ENCODE measurements around the gene ARHGAP24. TPM values are rescaled to one million over a fixed set of nuclear protein-coding genes. Genes with fewer than 3 reads are reported as not detected.

ARHGAP24 gene
- total RNA-seq, 1 experiment from 2014 or later, result 17.4 TPM

DNA sequence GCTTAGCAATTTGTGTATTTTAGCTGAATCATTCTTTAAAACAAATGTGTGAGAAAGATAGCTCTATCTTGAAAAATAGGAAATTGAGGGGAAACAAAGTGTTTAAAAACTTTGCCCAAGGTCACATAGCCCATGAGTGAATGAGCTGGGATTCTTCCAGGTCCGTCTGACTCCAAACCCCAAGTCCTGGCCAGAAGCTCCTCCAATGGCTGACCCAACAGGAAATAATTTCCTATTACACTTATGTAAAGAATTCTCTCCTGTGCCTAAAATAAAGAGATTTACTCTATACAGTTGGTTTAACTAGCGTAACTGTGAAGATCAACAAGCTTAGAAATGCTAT is 287.6 kb downstream of the ARHGAP24 start:
- no peaks in the 10 kb centered on the region for H3K27me3 ChIP-seq (ENCODE audit: control insufficient read depth, insufficient read depth, low read length)
- H3K36me3 ChIP-seq (ENCODE audit: control insufficient read depth, insufficient read depth, low read length), result no peaks in the 10 kb centered on the region
- intact Hi-C loops (cut with micrococcal nuclease; ENCODE audit: unreplicated experiment), result no loop called here
- no peak overlapping the region for H3K27ac ChIP-seq (ENCODE audit: low read length)
- H3K4me1 ChIP-seq (ENCODE audit: control insufficient read depth, insufficient read depth, low read length), result no peaks in the 10 kb centered on the region
- H3K9me3 ChIP-seq (ENCODE audit: control insufficient read depth, insufficient read depth, low read depth, low read length), result no peaks in the 10 kb centered on the region
- ChIA-PET CTCF (no interaction called here), POLR2A (no interaction called here)
- in situ Hi-C loops (cut with HindIII; ENCODE audit: low pct_unique_long_range_greater_than_20kb, low sequenced_read_pairs), result no loop called here
- BruUV-seq (replicated peaks), result no TSS peak
- DNase-seq (ENCODE audit: low read depth, low spot score) (no peak), ATAC-seq (no peak)
- no peak for TF ChIP-seq SIN3A (IDR thresholded peaks at IDR 0.05; ENCODE audit: borderline replicate concordance, insufficient read depth, low read depth, low read length)
- no peak for TF ChIP-seq TCF7L2 (IDR thresholded peaks at IDR 0.05; ENCODE audit: low read depth, low read length)
- no peak for TF ChIP-seq POLR2AphosphoS5 (IDR thresholded peaks at IDR 0.05; ENCODE audit: low read depth, low read length)
- TF ChIP-seq, protein P1, sequence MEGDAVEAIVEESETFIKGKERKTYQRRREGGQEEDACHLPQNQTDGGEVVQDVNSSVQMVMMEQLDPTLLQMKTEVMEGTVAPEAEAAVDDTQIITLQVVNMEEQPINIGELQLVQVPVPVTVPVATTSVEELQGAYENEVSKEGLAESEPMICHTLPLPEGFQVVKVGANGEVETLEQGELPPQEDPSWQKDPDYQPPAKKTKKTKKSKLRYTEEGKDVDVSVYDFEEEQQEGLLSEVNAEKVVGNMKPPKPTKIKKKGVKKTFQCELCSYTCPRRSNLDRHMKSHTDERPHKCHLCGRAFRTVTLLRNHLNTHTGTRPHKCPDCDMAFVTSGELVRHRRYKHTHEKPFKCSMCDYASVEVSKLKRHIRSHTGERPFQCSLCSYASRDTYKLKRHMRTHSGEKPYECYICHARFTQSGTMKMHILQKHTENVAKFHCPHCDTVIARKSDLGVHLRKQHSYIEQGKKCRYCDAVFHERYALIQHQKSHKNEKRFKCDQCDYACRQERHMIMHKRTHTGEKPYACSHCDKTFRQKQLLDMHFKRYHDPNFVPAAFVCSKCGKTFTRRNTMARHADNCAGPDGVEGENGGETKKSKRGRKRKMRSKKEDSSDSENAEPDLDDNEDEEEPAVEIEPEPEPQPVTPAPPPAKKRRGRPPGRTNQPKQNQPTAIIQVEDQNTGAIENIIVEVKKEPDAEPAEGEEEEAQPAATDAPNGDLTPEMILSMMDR (IDR thresholded peaks at IDR 0.05), result no peak
- TF ChIP-seq, protein P2, sequence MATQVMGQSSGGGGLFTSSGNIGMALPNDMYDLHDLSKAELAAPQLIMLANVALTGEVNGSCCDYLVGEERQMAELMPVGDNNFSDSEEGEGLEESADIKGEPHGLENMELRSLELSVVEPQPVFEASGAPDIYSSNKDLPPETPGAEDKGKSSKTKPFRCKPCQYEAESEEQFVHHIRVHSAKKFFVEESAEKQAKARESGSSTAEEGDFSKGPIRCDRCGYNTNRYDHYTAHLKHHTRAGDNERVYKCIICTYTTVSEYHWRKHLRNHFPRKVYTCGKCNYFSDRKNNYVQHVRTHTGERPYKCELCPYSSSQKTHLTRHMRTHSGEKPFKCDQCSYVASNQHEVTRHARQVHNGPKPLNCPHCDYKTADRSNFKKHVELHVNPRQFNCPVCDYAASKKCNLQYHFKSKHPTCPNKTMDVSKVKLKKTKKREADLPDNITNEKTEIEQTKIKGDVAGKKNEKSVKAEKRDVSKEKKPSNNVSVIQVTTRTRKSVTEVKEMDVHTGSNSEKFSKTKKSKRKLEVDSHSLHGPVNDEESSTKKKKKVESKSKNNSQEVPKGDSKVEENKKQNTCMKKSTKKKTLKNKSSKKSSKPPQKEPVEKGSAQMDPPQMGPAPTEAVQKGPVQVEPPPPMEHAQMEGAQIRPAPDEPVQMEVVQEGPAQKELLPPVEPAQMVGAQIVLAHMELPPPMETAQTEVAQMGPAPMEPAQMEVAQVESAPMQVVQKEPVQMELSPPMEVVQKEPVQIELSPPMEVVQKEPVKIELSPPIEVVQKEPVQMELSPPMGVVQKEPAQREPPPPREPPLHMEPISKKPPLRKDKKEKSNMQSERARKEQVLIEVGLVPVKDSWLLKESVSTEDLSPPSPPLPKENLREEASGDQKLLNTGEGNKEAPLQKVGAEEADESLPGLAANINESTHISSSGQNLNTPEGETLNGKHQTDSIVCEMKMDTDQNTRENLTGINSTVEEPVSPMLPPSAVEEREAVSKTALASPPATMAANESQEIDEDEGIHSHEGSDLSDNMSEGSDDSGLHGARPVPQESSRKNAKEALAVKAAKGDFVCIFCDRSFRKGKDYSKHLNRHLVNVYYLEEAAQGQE (IDR thresholded peaks at IDR 0.05; ENCODE audit: insufficient read depth in 1 of 2, low read depth in 2 of 2, low read length in 1 of 2), result no peak
- no peak overlapping the region for H3K4me3 ChIP-seq (ENCODE audit: low read depth in 2 of 2, low read length in 2 of 2)

- Histone ChIP-seq H3K36me3 (ENCODE audit: control insufficient read depth, insufficient read depth, low read length) (no peaks in the 10 kb centered on the region), H3K9me3 (ENCODE audit: control insufficient read depth, insufficient read depth, low read depth, low read length) (no peaks in the 10 kb centered on the region), H3K4me1 (ENCODE audit: control insufficient read depth, insufficient read depth, low read length) (no peaks in the 10 kb centered on the region), H3K27ac (ENCODE audit: low read length) (no peak overlapping the region), H3K4me3 (ENCODE audit: low read depth in 2 of 2, low read length in 2 of 2) (no peak overlapping the region), H3K27me3 (ENCODE audit: control insufficient read depth, insufficient read depth, low read length) (no peaks in the 10 kb centered on the region)
- no peak for ATAC-seq
- no TSS peak for BruUV-seq (replicated peaks)
- in situ Hi-C loops (cut with HindIII; ENCODE audit: low pct_unique_long_range_greater_than_20kb, low sequenced_read_pairs) (no loop called here), intact Hi-C loops (cut with micrococcal nuclease; ENCODE audit: unreplicated experiment) (no loop called here)
- TF ChIP-seq, protein P2 (IDR thresholded peaks at IDR 0.05; ENCODE audit: insufficient read depth in 1 of 2, low read depth in 2 of 2, low read length in 1 of 2), result no peak
- TF ChIP-seq TCF7L2 (IDR thresholded peaks at IDR 0.05; ENCODE audit: low read depth, low read length) (no peak), POLR2AphosphoS5 (IDR thresholded peaks at IDR 0.05; ENCODE audit: low read depth, low read length) (no peak), SIN3A (IDR thresholded peaks at IDR 0.05; ENCODE audit: borderline replicate concordance, insufficient read depth, low read depth, low read length) (no peak)
- TF ChIP-seq, protein P1 (IDR thresholded peaks at IDR 0.05), result no peak
- ChIA-PET POLR2A (no interaction called here), CTCF (no interaction called here)
- no peak for DNase-seq (ENCODE audit: low read depth, low spot score)
Observed at GRCh38 chr4:85763202-85763601, 288.3 kb downstream of the ARHGAP24 start.
